ENCODE data around the gene RAB40B.
A peak's percentile ranks its signal among the peaks of the same experiment; 100 is the strongest.

RAB40B gene

GRCh38 chr17:82657926-82658325 is 40.6 kb downstream of the RAB40B start:
- H2AK5ac ChIP-seq (ENCODE audit: low read length), result no peak overlapping the region
- no peak overlapping the region for H3K9ac ChIP-seq (ENCODE audit: low read length)
- H3K4me2 ChIP-seq (ENCODE audit: low read length), result no peak overlapping the region
- H2BK12ac ChIP-seq (ENCODE audit: low read length), result no peak overlapping the region
- no peak overlapping the region for H3K4ac ChIP-seq (ENCODE audit: low read depth, low read length)
- WGBS (ENCODE audit: extremely low coverage, insufficient coverage, insufficient read length), result no CpG with 5 or more reads among the region's 19 CpGs
- H3K27ac ChIP-seq (ENCODE audit: low read depth, low read length), result no peak overlapping the region
- no peak overlapping the region for H4K8ac ChIP-seq (ENCODE audit: low read depth, low read length)
- H3K14ac ChIP-seq (ENCODE audit: low read length), result no peak overlapping the region
- no peak overlapping the region for H4K12ac ChIP-seq (ENCODE audit: low read depth, low read length)
- no peak for DNase-seq
- no peaks in the 10 kb centered on the region for H3K79me1 ChIP-seq (ENCODE audit: low read length)
- no peak overlapping the region for H2BK5ac ChIP-seq (ENCODE audit: low read depth, low read length, poor library complexity)
- no peaks in the 10 kb centered on the region for H3K36me3 ChIP-seq (ENCODE audit: control insufficient read depth in 1 of 2, insufficient read depth in 2 of 2, low read length in 2 of 2)
- H3K27me3 ChIP-seq (ENCODE audit: insufficient read depth, low read length), result no peaks in the 10 kb centered on the region
- H3K4me1 ChIP-seq (ENCODE audit: control insufficient read depth in 1 of 2, insufficient read depth in 2 of 2, low read length in 2 of 2), result no peaks in the 10 kb centered on the region
- H3K9me3 ChIP-seq (ENCODE audit: insufficient read depth, low read depth, low read length), result peaks cover 13% of the 10 kb centered on the region
- no peak overlapping the region for H3K18ac ChIP-seq (ENCODE audit: low read length)
- no peak overlapping the region for H3K23ac ChIP-seq (ENCODE audit: low read length)
- no peak overlapping the region for H3K4me3 ChIP-seq (ENCODE audit: low read depth, low read length)
- H2BK120ac ChIP-seq (ENCODE audit: insufficient read depth, low read length, poor library complexity), result no peak overlapping the region
- H2AFZ ChIP-seq (ENCODE audit: insufficient read depth, low read length, poor library complexity), result no peak overlapping the region
- no peak overlapping the region for H4K91ac ChIP-seq (ENCODE audit: low read depth, low read length)
- no peaks in the 10 kb centered on the region for H3K79me2 ChIP-seq (ENCODE audit: control insufficient read depth, insufficient read depth, low read length, poor library complexity)

GRCh38 chr17:82656266-82656665 is 42.2 kb downstream of the RAB40B start:
- Histone ChIP-seq H3K4me1 (ENCODE audit: control insufficient read depth in 1 of 2, insufficient read depth in 2 of 2, low read length in 2 of 2) (no peaks in the 10 kb centered on the region), H3K9ac (ENCODE audit: low read length) (no peak overlapping the region), H3K79me1 (ENCODE audit: low read length) (no peaks in the 10 kb centered on the region), H2AK5ac (ENCODE audit: low read length) (no peak overlapping the region), H3K18ac (ENCODE audit: low read length) (no peak overlapping the region), H3K27me3 (ENCODE audit: insufficient read depth, low read length) (no peaks in the 10 kb centered on the region), H2BK120ac (ENCODE audit: insufficient read depth, low read length, poor library complexity) (no peak overlapping the region), H4K12ac (ENCODE audit: low read depth, low read length) (no peak overlapping the region), H4K91ac (ENCODE audit: low read depth, low read length) (no peak overlapping the region), H3K4me3 (ENCODE audit: low read depth, low read length) (no peak overlapping the region), H3K4ac (ENCODE audit: low read depth, low read length) (no peak overlapping the region), H3K79me2 (ENCODE audit: control insufficient read depth, insufficient read depth, low read length, poor library complexity) (no peaks in the 10 kb centered on the region), H3K14ac (ENCODE audit: low read length) (no peak overlapping the region), H2BK12ac (ENCODE audit: low read length) (no peak overlapping the region), H3K4me2 (ENCODE audit: low read length) (no peak overlapping the region), H3K9me3 (ENCODE audit: insufficient read depth, low read depth, low read length) (peaks cover 13% of the 10 kb centered on the region), H4K8ac (ENCODE audit: low read depth, low read length) (no peak overlapping the region), H3K27ac (ENCODE audit: low read depth, low read length) (no peak overlapping the region), H3K36me3 (ENCODE audit: control insufficient read depth in 1 of 2, insufficient read depth in 2 of 2, low read length in 2 of 2) (no peaks in the 10 kb centered on the region), H2AFZ (ENCODE audit: insufficient read depth, low read length, poor library complexity) (no peak overlapping the region), H3K23ac (ENCODE audit: low read length) (no peak overlapping the region), H2BK5ac (ENCODE audit: low read depth, low read length, poor library complexity) (no peak overlapping the region)
- WGBS (ENCODE audit: extremely low coverage, insufficient coverage, insufficient read length), result no CpG with 5 or more reads among the region's 16 CpGs
- DNase-seq, result no peak

- Histone ChIP-seq H3K79me2 (ENCODE audit: control insufficient read depth, insufficient read depth, low read length, poor library complexity) (no peaks in the 10 kb centered on the region), H2AK5ac (ENCODE audit: low read length) (no peak overlapping the region), H2BK12ac (ENCODE audit: low read length) (no peak overlapping the region), H3K18ac (ENCODE audit: low read length) (no peak overlapping the region), H3K23ac (ENCODE audit: low read length) (no peak overlapping the region), H4K12ac (ENCODE audit: low read depth, low read length) (no peak overlapping the region), H4K91ac (ENCODE audit: low read depth, low read length) (no peak overlapping the region), H3K27ac (ENCODE audit: low read depth, low read length) (no peak overlapping the region), H3K9me3 (ENCODE audit: insufficient read depth, low read depth, low read length) (peaks cover 11% of the 10 kb centered on the region), H3K36me3 (ENCODE audit: control insufficient read depth in 1 of 2, insufficient read depth in 2 of 2, low read length in 2 of 2) (no peaks in the 10 kb centered on the region), H2BK120ac (ENCODE audit: insufficient read depth, low read length, poor library complexity) (no peak overlapping the region), H2AFZ (ENCODE audit: insufficient read depth, low read length, poor library complexity) (no peak overlapping the region), H2BK5ac (ENCODE audit: low read depth, low read length, poor library complexity) (no peak overlapping the region), H3K4ac (ENCODE audit: low read depth, low read length) (no peak overlapping the region), H3K9ac (ENCODE audit: low read length) (no peak overlapping the region), H3K27me3 (ENCODE audit: insufficient read depth, low read length) (no peaks in the 10 kb centered on the region), H3K14ac (ENCODE audit: low read length) (no peak overlapping the region), H3K4me1 (ENCODE audit: control insufficient read depth in 1 of 2, insufficient read depth in 2 of 2, low read length in 2 of 2) (no peaks in the 10 kb centered on the region), H3K79me1 (ENCODE audit: low read length) (no peaks in the 10 kb centered on the region), H4K8ac (ENCODE audit: low read depth, low read length) (no peak overlapping the region), H3K4me2 (ENCODE audit: low read length) (no peak overlapping the region), H3K4me3 (ENCODE audit: low read depth, low read length) (no peak overlapping the region)
- WGBS (ENCODE audit: extremely low coverage, insufficient coverage, insufficient read length), result no CpG with 5 or more reads among the region's 13 CpGs
- no peak for DNase-seq
Measured at GRCh38 chr17:82655523-82655922, 43.0 kb downstream of the RAB40B start.

- H3K18ac ChIP-seq (ENCODE audit: low read length), result no peak overlapping the region
- H3K23ac ChIP-seq (ENCODE audit: low read length), result no peak overlapping the region
- H3K79me1 ChIP-seq (ENCODE audit: low read length), result no peaks in the 10 kb centered on the region
- no peak overlapping the region for H2BK5ac ChIP-seq (ENCODE audit: low read depth, low read length, poor library complexity)
- H2BK120ac ChIP-seq (ENCODE audit: insufficient read depth, low read length, poor library complexity), result no peak overlapping the region
- WGBS (ENCODE audit: extremely low coverage, insufficient coverage, insufficient read length), result no CpG with 5 or more reads among the region's 15 CpGs
- no peaks in the 10 kb centered on the region for H3K36me3 ChIP-seq (ENCODE audit: control insufficient read depth in 1 of 2, insufficient read depth in 2 of 2, low read length in 2 of 2)
- H3K27ac ChIP-seq (ENCODE audit: low read depth, low read length), result no peak overlapping the region
- H4K12ac ChIP-seq (ENCODE audit: low read depth, low read length), result no peak overlapping the region
- no peak overlapping the region for H4K8ac ChIP-seq (ENCODE audit: low read depth, low read length)
- no peaks in the 10 kb centered on the region for H3K4me1 ChIP-seq (ENCODE audit: control insufficient read depth in 1 of 2, insufficient read depth in 2 of 2, low read length in 2 of 2)
- peaks cover 7% of the 10 kb centered on the region for H3K9me3 ChIP-seq (ENCODE audit: insufficient read depth, low read depth, low read length)
- H3K4me2 ChIP-seq (ENCODE audit: low read length), result no peak overlapping the region
- H3K4me3 ChIP-seq (ENCODE audit: low read depth, low read length), result no peak overlapping the region
- no peak overlapping the region for H2AFZ ChIP-seq (ENCODE audit: insufficient read depth, low read length, poor library complexity)
- no peak overlapping the region for H4K91ac ChIP-seq (ENCODE audit: low read depth, low read length)
- H3K9ac ChIP-seq (ENCODE audit: low read length), result no peak overlapping the region
- no peak overlapping the region for H3K4ac ChIP-seq (ENCODE audit: low read depth, low read length)
- H2BK12ac ChIP-seq (ENCODE audit: low read length), result no peak overlapping the region
- H3K14ac ChIP-seq (ENCODE audit: low read length), result no peak overlapping the region
- peak in 1 of 2 donors; percentile 34 for DNase-seq
- H3K79me2 ChIP-seq (ENCODE audit: control insufficient read depth, insufficient read depth, low read length, poor library complexity), result no peaks in the 10 kb centered on the region
- no peaks in the 10 kb centered on the region for H3K27me3 ChIP-seq (ENCODE audit: insufficient read depth, low read length)
- H2AK5ac ChIP-seq (ENCODE audit: low read length), result no peak overlapping the region
Measured at GRCh38 chr17:82655038-82655479, 43.4 kb downstream of the RAB40B start.

Measured in trophoblast cell (in vitro differentiated cells and primary cell).